ENCODE measurements around the gene CRPPA.
"Not testable (repeated sequence)": the region's sequence is repeated elsewhere in the genome, so short reads cannot be mapped to it uniquely, and the experiment has no call there.

Gene CRPPA

DNA sequence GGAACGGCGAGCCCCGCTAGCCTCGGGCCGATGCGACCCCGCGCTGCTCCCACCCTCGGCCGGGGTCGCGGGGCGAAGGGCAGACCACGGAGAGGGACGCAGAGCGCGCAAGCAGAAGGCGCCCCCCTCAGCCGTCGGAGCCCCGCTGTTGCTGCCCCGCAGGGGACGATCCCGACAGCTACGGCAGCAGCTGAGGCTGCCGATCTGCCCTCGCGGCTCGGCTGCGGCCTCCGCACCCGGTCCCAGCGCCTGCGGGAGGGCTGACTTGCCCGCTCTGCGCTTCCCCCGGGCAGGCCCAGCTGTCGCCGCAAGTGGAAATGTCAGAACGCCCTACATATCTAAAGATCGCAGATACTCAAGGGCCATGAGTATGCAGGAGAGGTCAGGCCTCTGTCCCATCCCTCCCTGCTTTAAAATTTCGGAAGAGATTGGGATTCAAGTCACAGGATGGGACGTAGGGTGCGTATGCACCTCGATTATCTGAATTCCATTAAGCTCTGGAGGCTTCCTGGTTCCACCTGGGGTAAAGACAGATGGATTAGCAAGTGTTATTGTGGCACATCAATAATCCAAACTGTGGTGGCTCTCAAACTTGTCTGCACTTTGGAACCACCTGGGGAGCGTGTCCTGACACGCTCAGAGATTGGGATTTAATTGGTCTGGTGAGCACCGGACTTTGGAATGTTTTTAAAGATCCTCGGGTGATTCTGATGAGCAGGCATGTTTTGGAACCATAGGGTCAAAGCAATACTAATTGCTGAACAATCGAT lies at the start of gene CRPPA:
Gene CRPPA, minus strand, starts transcription at position 206 of the 770 bp plus-strand sequence. CDS start 216 bp downstream, outside the sequence.
- DNase-seq (ENCODE audit: insufficient read length, low spot score) (peak; percentile 3), FAIRE-seq (peak; percentile 65)

DNA sequence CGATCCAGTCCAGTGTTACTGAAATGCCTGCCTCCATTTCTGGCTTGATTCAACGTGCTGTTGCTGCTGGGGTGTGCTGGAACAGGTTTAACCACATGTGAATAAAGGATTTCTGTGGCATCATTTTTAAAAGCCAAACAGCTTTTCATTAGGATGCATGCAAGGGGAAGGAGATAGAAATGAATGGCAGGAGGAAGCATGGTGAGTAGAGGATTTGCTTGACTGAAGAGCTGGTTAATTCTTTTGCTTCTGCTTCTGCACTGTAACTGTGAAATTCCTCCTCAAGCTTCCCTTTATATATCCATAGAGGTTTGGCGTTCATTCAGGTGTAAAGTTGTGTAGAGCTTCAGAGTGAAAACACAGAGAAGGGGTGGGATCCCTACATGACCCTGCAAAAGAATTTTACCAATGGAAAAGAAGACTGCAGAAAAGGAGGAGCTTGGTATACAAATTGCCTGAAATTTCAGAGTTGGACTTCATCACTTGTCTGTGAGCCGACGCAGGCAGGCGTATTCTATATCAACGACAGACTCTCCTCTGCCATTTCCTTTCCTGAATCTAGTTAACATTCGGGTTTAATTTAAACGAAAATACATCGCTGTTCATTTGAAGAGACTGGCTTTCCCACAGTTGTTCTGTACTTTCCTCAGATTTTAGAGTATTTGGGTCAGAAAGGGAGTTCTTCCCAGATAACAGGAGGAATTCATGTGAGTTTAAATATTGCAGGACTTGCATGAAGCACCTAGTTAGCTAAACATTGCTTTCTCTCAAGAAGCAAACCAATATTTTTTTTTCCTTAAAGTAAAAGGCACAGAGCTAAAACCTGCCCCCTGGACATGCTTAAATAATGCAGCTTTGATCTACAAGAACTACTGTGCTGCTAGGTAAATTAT lies 44.4 kb upstream of the CRPPA start, which contains the start of gene SOSTDC1:
Gene SOSTDC1, minus strand, starts transcription at position 270 of the 893 bp plus-strand sequence. Its CDS starts 70 bp downstream, at position 200.
- no peak for FAIRE-seq
- no peak for DNase-seq (ENCODE audit: insufficient read length, low spot score)

DNA sequence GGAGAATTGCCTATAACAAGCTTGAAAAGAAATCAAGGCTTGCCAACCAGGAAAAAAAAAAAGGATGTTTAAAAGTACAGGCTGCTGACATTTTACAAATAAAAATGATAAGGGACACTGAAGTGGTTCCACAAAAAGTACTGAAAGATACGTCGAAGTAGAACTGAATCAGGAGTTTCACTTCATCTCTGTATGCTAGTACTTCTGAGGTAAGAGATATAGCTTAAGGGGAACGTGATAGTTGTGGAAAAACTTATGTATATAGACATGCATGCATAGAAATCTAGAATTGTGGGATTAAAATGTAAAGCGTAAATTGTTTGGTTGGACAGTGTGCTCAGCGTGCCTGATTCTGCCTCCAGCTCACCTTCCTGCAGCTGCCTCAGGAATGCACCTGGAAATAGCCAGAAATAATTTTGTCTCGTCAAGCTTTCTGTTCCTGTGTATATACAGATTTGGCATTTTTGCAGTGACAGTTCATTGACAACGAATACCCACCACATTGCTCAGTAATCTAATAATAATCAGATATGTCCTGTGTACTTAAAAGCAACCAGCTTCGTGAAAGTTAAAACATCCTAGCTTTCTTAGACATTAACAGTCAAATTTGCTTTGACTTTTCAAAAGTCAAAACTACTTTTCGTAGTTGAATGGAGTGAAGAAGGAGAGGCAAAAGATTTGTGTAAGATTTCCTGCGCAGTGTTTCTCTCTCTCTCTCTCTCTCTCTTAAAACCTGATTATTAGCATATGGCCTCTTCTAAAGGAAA lies 42.8 kb upstream of the CRPPA start:
- no peak for FAIRE-seq
- no peak for DNase-seq (ENCODE audit: insufficient read length, low spot score)

DNA sequence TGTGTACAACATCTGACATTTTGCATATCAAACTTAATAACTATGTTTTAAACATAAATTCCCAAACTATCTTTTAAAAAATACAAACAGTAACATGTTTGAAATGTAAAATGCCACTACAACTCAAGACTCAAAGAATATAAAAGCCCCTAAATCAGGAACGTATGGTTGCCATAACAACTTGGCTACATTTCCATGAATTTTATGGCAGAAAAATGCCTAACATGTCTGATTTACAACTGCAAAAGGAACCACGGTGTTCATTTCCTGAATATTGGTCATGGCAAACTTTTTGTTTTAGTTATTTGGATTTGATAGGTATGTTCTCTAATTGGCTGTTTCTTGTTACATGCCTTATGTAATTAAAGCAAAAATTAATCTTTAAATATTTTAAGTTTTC lies 42.2 kb upstream of the CRPPA start:
- DNase-seq (ENCODE audit: insufficient read length, low spot score) (no peak), FAIRE-seq (no peak)

DNA sequence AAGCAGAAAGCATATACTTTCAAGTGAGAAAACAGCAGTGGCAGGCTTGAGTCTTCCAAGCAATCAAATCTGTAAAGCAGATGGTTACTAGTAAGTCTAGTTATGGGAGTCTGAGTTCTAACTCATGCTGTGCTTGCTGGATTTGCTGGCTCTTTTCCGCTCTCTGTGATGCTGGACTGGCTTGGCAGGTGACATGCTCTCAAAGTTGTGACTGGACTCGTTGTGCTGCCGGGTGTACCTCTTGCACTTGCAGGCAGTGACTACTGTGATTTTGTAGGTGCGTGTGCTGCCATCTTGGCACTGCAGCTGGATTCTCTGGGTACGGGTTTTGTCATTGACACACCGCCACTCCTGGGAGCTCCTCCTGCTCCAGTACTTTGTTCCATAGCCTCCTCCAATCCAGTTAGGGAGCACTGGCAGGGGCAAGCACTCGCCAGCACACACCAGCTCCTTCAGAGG lies 41.1 kb upstream of the CRPPA start:
- FAIRE-seq (no peak), DNase-seq (ENCODE audit: insufficient read length, low spot score) (no peak)

DNA sequence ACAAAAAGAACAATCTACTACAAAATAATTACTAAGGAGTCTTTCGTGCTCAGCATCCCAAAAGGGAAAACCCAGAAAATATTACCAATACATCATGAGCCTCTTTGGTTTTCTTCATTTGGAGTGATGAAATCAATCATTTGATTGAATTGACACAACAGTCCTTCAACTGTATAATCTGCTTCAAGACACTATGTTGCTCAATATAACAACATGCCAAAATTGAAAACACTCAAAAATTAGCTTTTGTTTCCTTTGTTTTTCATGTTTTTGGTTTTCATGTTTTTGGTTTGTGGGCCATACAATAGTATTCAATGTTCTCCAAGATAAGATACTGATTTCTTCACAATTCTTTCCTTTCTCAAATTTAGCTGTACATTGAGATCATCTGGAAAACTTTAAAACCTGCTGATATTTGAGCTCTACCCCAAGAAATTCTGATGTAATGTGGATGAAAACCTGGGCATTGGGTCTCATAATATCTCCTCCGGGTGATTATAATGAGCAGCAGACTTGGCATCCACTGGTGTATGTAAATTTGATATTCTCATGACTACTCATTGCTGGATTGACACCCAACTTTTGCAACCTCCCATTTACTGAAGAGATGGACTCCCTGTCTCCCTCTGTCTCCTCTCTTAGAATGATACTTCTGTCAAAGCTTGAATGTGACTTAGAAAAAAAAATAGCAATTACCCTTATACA lies 39.6 kb upstream of the CRPPA start:
- FAIRE-seq (no peak), DNase-seq (ENCODE audit: insufficient read length, low spot score) (no peak)

DNA sequence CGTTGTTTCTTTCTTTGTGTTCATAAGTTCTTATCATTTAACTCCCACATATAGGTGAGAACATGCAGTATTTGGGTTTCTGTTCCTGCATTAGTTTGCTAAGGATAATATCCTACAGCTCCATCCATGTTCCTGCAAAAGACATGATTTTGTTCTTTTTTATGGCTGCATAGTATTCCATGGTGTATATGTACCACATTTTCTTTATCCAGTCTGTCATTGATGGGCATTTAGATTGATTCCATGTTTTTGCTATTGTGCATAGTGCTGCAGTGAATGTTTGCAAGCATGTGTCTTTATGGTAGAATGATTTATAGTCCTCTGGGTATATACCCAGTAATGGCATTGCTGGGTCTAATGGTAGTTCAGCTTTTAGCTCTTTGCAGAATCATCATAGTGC lies 35.0 kb upstream of the CRPPA start:
- not testable (repeated sequence) for DNase-seq (ENCODE audit: insufficient read length, low spot score); FAIRE-seq

DNA sequence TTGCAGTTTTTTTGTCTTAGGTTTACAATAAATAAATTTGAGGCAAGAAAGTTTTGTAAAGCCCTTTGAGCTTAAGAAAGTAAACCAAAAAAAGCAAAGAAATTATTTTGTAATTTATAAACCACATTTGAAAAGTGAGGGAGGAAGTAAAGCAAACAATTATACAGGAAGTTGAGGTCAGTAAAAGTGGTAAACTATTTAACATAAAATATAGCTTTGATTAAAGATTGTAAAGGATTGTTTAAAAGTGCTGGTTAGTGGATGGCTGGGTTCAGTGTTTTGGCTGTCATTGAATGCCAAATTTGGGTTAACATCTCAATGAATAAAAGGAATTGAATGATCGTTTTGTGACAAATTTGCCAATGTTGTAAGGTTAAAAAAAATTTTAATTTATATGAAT lies 34.3 kb upstream of the CRPPA start:
- no peak for FAIRE-seq

DNA sequence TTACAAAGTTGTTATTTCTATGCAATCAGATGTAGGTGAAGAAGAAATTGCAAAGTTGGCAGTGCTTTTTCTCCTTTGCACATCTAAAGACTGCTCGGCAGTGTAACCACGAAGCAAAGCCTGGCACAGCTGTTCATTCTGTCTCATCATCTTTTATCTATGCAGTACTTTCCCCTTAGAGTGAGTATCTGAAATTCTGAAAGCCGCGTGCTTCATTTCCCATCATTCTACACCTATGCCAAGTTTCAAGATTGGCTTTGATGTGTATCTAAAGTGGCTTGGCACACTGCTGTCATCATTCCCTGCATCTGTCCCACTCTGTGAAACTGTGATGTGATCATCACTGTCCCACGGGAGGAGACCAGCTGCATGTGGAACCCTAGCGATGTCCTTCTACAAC lies 29.0 kb upstream of the CRPPA start:
- DNase-seq (ENCODE audit: insufficient read length, low spot score) (no peak), FAIRE-seq (no peak)

More for the DNA sequence above, 34.3 kb upstream of the CRPPA start:
- no peak for DNase-seq (ENCODE audit: insufficient read length, low spot score)

DNA sequence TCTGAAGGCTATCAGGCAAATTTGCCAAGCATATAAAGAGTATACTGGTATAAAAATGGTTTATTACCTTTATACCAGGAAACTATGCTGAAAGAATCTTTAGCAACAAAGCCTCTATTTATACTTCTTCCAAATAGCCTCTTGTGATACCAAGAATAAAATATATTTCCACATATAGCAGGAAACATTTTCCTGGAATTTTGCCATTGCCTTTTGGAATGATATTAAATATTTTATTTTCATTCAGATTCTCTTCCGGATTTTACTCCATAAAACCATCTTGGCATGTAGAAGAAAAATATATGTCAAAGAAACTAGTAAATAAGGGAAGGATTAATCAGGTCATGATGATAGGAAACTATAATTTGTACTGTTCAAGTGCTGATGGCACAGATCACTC lies 26.5 kb upstream of the CRPPA start:
- DNase-seq (ENCODE audit: insufficient read length, low spot score) = no peak
- FAIRE-seq = no peak

DNA sequence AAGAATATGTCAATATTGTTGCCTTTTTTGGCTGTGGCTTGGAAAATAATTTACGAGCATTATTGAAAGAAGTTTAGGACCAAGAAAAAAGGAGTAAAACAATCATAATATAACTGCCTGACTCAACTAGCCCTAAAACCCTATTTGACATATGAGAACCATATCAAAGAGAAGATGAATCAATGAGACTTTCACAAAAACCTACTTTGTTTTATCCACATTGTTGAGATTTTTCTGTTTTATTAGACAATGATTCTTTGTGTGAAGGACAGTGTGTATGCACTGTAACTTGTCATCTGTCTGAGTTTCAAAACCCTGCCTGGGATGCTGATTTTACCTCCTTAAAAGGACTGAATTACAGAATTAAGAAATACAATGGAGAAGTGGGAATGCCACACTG lies 25.2 kb upstream of the CRPPA start:
- DNase-seq (ENCODE audit: insufficient read length, low spot score) = no peak
- FAIRE-seq = no peak

DNA sequence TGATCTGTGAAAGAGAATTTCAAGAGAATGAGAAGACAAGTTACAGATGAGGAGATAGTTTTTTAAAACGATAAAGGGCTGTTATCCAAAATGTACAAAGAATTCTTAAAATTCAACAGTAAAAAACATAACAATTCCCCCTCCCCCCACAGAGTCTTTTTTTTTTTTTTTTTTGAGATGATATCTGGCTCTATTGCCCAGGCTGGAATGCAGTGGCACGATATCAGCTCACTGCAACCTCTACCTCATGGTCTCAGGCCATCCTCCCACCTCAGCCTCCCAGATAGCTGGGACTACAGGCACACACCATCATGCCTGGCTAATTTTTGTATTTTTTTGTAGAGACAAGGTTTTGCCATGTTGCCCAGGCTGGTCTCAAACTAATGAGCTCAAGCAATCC lies 22.5 kb upstream of the CRPPA start:
- not testable (repeated sequence) for DNase-seq (ENCODE audit: insufficient read length, low spot score); FAIRE-seq

DNA sequence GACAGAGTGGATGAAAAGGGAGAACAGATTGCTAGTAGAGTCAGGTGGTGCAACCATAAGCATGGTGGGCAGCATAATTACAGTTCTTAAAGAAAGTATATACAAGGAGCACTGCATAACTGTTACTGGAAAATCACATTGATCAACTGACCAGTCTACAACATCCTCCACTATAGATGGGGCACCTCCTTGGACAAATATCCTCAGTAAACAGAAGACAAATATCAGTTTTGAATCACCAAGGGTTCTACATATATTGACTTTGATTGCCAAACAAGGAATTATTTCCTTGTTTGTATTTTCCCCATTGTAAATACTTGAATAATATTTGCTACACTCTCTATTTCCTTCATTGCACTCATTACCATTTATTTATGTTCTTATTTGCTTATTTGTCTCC lies 17.6 kb upstream of the CRPPA start:
- no peak for FAIRE-seq
- DNase-seq (ENCODE audit: insufficient read length, low spot score) = no peak

DNA sequence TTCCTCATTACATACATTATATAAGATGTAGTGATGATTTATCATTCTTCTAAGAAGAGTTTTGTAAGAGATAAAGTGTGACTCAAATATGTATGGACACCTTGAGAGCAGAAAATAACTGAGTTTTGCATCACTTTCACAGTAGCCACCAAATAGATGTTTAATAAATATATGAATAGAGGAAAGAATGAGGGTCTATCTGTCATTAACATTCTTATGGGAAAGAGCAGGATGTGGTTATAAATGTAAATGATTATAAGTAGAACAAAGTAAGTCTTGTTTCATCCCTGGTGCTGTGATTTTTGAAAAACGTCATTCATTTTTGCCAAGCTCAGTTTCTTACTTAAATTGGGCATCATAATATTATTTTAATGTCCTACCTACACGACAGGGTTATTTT lies 15.0 kb upstream of the CRPPA start:
- FAIRE-seq = no peak
- DNase-seq (ENCODE audit: insufficient read length, low spot score) = no peak

DNA sequence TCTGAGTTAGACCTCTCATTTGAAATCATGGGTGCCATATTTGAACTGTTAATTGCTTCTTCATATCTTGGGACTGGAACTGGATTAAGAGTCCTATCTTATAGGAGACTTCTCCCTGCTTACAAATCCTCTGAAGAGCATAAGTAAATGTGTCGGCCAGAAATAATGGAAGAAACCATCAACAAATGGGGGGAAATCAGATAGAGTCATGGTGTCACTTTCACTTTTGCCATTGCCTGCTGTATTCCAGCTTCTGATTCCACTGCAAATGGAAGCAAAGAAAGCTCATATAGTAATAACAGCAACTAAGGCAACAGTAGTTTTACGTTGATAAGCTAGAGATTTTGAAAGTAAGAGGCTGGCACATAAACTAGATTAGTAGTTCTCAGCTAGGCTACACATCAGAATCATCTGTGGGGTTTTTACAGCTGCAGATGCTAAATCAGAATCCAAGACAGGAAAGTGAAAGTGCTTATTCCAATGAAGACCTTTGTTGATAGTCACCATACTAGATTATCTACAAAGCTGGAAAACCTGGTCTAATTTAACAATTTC lies 12.3 kb upstream of the CRPPA start:
- FAIRE-seq = no peak
- DNase-seq (ENCODE audit: insufficient read length, low spot score) = no peak

DNA sequence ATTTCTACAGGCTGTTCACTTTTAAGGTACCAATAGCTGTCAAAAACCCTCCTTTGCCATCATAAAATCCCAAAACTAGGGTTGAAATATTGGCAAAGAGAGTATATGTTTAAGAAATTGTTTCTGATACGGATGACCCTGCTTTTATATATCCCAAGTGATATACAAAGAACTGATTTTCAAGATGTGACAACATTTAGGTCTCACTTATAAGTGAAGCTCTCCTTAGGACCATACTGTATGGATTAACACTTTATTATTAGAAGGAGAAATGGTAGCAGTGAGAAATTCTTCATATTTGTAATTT lies 11.0 kb upstream of the CRPPA start:
- FAIRE-seq (no peak), DNase-seq (ENCODE audit: insufficient read length, low spot score) (no peak)

DNA sequence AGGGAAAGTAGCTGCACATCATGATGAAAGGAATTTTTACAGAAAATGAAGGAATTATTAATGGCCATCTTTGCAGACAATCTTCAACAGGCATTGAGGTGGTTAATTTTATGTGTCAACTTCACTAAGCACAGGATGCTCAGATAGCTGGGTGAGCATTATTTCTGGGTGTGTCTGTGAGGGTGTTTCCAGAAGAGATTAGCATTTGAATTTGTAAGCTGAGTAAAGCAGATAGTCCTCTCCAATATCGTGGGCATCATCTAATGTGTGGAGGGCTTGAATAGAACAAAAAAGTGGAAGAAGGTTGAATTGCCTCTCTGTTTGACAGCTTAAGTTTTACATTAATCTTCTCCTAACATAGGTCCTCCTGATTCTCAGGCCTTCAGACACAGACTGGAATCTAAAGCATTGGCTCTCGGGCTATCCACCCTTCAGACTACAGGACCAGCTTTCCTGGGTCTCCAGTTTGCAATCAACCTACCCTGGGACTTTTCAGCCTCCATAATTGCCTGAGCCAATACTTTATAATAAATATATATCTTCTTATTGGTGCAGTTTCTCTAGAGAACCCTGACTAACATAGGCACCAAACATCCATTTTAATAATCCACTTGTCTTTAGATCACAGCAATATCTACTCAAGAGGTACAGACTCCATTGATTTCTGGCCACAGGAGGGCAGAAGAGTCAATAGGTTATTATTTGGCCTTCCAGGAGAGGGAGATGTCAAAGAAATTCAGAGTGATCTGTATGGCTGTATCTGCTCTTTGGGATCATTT lies 10.5 kb upstream of the CRPPA start:
- no peak for DNase-seq (ENCODE audit: insufficient read length, low spot score)
- FAIRE-seq = no peak

DNA sequence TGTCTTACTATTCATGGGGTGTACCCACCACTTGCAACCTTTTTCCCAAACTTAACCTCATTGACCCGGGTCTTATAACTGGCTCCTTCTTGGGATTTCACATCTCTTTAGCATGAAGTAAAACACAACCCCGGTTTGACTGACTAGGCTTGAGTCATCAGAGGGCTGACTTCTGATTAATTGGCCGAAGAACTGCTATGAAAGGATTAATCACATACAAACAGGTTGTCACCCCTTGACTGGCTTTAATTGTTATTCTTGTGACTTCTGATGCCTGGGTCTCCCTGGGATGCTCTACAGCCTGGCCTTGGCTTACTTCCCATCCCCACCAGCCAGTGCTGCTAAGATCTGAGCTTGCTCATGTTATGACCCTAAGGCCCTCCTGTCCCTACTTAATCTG lies 8.8 kb upstream of the CRPPA start:
- DNase-seq (ENCODE audit: insufficient read length, low spot score) (no peak), FAIRE-seq (no peak)

DNA sequence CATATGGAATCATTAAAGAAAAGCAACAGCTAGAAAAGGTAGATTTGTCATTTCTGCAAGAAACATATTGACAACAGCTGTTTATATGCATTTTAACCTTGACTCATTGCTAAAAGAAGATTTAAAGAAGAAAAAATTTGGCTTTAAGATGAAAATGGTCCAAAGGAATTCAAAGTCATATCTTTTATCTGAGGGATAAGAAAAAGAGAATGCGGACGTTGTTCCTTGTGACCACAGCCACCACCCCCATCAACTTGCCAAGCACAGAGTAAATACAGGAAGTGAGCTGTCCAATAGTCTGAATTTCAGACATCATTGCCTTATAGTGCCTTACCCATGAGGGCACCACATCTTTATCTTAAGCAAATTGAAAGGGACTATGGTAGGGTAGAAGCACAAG lies 7.3 kb upstream of the CRPPA start:
- FAIRE-seq (no peak), DNase-seq (ENCODE audit: insufficient read length, low spot score) (no peak)
